Stimulated activated CD8-positive, alpha-beta memory T cell treated with anti-CD3 and anti-CD28 coated beads, Interleukin-2, amount 100 ng/mL, for 1 hour (primary cell): Measurements from ENCODE around the gene MADCAM1.

Source experiments
- DNase-seq, 2 donors: peaks; one replicate each; pipeline ENCODE4 v3.0.0-alpha.2; 2020; ENCODE audit warnings: low read depth in 2 of 2

MADCAM1 gene

GRCh38 chr19:508204-509150 is 12.2 kb downstream of the MADCAM1 start:
- no peak for DNase-seq

GRCh38 chr19:510606-511100 is 14.4 kb downstream of the MADCAM1 start:
- DNase-seq, result peak; percentile 81 to 85

GRCh38 chr19:511101-511851 is 15.0 kb downstream of the MADCAM1 start:
- peak; percentile 61 to 64 for DNase-seq

- DNase-seq, result no peak
These were observed 16.5 kb downstream of the MADCAM1 start for GRCh38 chr19:512547-513365.

- DNase-seq, result no peak
These were observed 17.3 kb downstream of the MADCAM1 start for GRCh38 chr19:513368-514165.

- no peak for DNase-seq
These were observed 17.9 kb downstream of the MADCAM1 start for GRCh38 chr19:514166-514663.

- no peak for DNase-seq
These were observed 21.7 kb downstream of the MADCAM1 start for GRCh38 chr19:517721-518597.

GRCh38 chr19:518598-519231 is 22.4 kb downstream of the MADCAM1 start:
- DNase-seq, result peak; percentile 24 to 44

- no peak for DNase-seq
These were observed 23.2 kb downstream of the MADCAM1 start for GRCh38 chr19:519449-519865.

- no peak for DNase-seq
These were observed 26.4 kb downstream of the MADCAM1 start for GRCh38 chr19:522726-523125.

GRCh38 chr19:524062-524674 is 27.9 kb downstream of the MADCAM1 start:
- no peak for DNase-seq

- DNase-seq, result no peak
These were observed 28.7 kb downstream of the MADCAM1 start for GRCh38 chr19:525029-525428.

- no peak for DNase-seq
These were observed 29.7 kb downstream of the MADCAM1 start for GRCh38 chr19:525857-526419.

GRCh38 chr19:530134-531008 is 34.1 kb downstream of the MADCAM1 start:
- DNase-seq, result no peak

GRCh38 chr19:531009-531752 is 34.9 kb downstream of the MADCAM1 start:
- DNase-seq, result peak; percentile 65 to 79

- no peak for DNase-seq
These were observed 35.7 kb downstream of the MADCAM1 start, which contains the start of gene CDC34 for GRCh38 chr19:531753-532560. TSS of gene CDC34 (plus strand) at chr19:531760. CDS start at chr19:531932, 172 bp downstream.
